H7 (cell line): ENCODE data around the gene GNAQ. TPM values are rescaled to one million over a fixed set of nuclear protein-coding genes. Genes with fewer than 3 reads are reported as not detected.
"Not testable (repeated sequence)": the region's sequence is repeated elsewhere in the genome, so short reads cannot be mapped to it uniquely, and the experiment has no call there.

ENCODE experiments used
- DNase-seq: peaks from one replicate; pipeline ENCODE4 v3.0.0; 2012
- H3K27me3 ChIP-seq: 2 replicates; pipeline ENCODE4 v1.6.0; 2011; ENCODE audit warnings: mild to moderate bottlenecking, low read length; ENCODE audit not compliant: control insufficient read depth, insufficient read depth
- H3K36me3 ChIP-seq: replicated peaks from 2 replicates; pipeline ENCODE4 v1.5.1; 2011; ENCODE audit warnings: low read length; ENCODE audit not compliant: control insufficient read depth, insufficient read depth
- H3K4me3 ChIP-seq: 2 replicates; pipeline ENCODE4 v1.5.1; 2011; ENCODE audit warnings: low read depth, mild to moderate bottlenecking, control low read depth, low read length, moderate library complexity; ENCODE audit not compliant: insufficient read depth
- total RNA-seq: library from RNA; depleted of rRNA; stranded (reverse); fragments of >200 nt; shearing (Covaris generic); gene quantifications from 2 replicates; pipeline ENCODE4 v1.2.3, GENCODE V29; 2014

Gene GNAQ
- total RNA-seq, 1 experiment from 2014 or later, result 24.8 TPM

DNA sequence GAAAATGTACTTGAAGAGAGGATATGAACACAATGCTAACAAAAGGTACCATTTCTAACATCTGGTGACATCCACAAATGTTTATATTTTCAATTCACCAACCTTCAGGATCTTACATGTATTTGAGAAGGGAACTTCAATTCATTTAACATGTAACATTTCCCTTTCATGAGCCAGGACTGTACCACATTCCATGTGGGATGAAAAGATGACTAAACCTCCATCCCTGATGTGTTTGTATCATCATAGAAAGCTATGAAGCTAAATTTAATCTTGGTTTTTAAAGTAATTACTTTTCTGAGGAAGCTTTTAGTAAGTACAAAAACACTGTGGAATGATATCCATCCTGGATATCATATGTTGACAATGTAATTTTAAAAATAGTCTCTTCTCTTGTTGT, 305.3 kb downstream of the GNAQ start:
- H3K4me3 ChIP-seq, result no peak overlapping the region
- DNase-seq, result no peak
- no peaks in the 10 kb centered on the region for H3K27me3 ChIP-seq
- no peaks in the 10 kb centered on the region for H3K36me3 ChIP-seq

DNA sequence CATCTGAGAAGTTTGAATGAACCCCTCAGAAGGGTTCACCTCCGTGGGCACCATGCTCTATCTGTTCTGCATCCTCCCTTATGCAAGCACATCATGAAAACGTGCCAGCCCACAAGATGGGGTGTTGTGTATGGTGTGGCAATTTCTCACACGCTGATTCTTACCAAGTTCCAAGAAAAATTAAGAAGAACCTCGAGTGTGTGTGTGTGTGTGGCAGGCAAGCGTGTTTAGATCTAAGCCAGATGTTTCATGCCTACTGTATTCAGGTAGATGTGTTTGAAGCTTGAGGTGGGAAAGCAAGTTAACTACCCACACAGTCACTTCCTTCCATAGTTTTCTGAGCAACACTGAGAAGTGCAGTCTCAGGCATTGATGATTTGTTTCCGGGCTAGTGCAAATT, 305.8 kb downstream of the GNAQ start:
- Histone ChIP-seq H3K4me3 (no peak overlapping the region), H3K36me3 (no peaks in the 10 kb centered on the region), H3K27me3 (no peaks in the 10 kb centered on the region)
- no peak for DNase-seq

DNA sequence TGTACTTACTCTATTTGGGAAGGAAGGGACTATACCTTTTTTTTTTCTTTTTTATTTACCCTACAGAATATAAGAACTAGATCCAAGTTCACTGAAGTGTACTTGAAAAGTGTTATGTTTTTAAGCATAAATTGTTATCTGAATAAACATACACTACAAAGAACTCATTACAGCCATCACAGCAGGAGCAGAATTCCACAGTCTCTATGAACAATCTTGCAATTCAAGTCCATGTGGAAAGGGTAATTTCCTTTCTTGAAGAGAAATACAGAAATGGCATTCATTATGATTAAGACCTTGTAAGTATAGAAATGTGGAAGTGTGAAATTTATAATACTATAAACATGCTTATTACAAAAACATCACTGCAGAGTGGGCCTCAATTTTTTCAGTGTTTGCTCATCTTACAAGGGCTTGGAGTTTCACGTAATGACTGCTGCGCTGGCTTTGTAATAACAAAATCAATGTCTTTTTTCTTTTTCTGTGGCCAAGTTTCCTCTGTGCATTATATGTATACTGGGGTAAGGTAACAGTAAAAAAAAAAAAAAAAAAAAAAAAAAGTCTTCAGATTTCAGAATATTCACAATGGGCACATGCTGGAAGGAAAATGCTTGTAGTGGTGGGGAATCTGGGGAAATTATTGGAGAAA, 306.4 kb downstream of the GNAQ start:
- Histone ChIP-seq H3K27me3 (no peaks in the 10 kb centered on the region), H3K36me3 (no peaks in the 10 kb centered on the region), H3K4me3 (no peak overlapping the region)
- DNase-seq, result no peak

DNA sequence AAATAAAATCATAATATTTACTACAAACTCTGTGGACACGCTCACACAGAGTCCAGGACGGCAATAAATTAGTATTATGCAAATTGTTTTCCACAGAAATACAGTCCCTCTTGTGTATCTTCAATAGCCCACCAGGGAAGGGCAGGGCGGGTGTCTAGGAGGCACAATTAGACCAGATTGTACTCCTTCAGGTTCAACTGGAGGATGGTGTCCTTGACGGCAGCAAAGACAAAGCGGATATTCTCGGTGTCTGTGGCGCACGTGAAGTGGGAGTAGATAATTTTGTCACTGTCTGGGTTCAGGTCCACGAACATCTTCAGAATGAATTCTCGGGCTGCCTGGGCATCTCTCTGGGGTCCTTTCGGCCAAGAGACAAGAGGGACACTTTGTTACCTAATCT, 310.5 kb downstream of the GNAQ start:
- H3K27me3 ChIP-seq, H3K4me3 ChIP-seq, H3K36me3 ChIP-seq, DNase-seq: not testable (repeated sequence)

DNA sequence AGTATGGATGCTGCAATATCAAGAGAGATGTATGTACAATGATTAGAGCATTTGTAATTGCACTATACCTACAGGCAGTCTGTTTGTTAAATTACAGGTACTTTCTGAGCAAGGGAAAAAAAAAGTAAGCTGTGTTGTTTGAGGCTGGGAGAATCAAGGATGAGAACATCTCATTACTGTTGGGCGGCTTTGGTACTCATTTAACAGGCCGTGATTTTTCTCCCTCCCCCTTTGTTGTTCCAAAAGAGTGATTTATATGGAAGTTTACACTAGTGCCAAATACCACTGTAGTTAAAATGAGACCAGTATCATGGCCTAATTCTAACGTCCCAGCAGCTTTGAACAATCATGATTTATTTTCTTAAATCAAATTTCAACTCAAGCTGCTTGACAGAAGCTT, 312.3 kb downstream of the GNAQ start:
- Histone ChIP-seq H3K36me3 (no peaks in the 10 kb centered on the region), H3K27me3 (no peaks in the 10 kb centered on the region), H3K4me3 (no peak overlapping the region)
- no peak for DNase-seq

DNA sequence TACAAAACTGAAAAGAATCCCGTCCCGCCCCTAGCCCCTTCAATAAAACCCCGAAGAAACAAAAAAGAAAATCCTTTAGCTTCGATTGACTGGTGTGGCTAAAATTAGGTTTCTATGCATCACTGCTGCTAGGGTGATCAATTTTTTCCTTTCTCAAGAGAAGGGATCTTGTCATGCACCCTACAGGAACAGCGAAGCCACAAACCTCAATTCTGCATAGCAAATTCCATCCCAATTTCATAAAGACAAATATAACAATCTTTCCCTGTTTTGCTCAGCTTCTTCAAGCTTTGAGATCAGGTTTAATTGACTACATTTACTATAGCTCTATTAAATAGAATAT, 313.3 kb downstream of the GNAQ start:
- not testable (repeated sequence) for H3K4me3 ChIP-seq, H3K27me3 ChIP-seq, H3K36me3 ChIP-seq, DNase-seq

DNA sequence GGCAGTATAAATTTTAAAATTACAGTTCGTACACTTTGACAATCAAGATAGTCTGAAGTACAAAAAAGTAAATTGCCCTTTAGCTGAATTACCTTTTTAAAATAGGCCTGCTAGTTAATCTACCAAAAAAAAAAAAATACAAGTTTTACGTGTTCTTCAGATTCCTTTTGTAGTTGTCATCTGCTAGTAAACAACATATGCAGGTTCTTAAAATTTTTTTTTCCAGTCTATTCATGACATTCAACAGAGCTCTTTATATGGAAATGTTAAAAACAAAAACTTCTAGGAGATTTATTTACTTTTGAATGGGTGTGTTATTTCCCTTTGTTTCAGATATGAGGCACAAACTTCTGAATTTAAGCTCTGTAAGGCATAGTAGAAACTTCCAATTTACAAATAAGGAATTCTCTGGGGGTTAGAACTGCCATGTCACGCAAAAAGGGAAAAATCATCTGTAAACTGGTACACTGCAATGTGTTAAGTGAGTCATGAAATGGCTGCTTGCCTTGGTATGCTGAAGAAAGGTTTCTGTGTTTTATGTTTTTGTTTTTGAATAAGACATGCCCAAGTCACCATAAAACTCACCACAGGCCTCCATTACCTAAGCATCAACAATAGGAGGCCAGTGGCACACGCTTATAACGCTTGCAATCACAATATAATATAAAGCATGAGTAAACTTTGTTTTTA, 313.9 kb downstream of the GNAQ start:
- H3K36me3 ChIP-seq, DNase-seq, H3K4me3 ChIP-seq, H3K27me3 ChIP-seq: not testable (repeated sequence)

DNA sequence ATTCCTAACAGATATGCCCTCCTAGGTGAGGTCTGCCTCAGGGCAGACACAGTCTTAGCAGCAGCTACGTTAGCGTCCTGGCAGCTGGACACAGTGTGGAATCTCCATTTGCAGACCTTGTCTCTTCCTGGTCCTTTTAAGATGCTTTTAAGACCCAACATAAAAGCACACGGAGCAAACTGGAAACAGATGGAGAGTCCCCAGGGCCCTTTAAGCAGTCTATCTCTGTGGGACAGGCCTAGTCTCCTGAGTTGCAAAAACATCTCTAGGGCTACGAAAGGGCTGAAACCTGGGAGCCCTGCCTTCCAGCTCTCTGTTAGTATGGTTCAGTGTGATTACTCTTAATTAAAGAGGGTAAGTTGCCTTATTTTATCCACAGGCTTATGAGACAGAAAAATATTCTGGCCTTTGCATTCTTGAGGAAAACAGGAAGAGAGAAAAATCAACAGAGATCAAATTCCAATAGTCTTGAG, 317.5 kb downstream of the GNAQ start:
- no peaks in the 10 kb centered on the region for H3K27me3 ChIP-seq

DNA sequence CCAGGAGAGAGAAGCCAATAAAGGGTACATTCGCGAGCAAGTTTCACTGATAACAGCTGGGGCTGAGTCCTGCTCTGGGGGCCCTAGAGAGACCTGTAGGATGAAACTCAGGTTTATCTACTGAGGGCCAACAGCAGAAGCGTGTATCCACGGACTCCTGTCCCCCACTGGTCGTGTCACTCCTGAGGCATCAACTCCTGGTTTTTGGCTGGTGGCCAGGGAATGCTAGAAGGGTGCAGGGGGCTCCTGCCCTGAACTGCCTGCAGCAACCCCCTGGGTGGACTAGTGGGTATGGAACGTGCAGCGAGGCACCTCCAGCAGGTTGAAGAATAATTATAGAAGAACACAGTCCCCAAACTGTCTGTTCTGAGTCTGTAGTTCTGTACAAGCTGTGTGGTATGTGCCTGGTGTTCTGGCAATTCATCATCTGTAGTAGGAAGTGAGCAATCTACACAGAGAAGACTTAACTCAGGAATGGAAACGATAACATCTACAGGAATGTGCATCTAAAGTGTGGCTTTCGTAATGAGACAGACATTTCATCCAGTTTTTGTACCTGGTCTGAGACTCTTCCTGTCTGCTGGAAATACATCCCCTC, 319.0 kb downstream of the GNAQ start:
- DNase-seq, result no peak
- no peaks in the 10 kb centered on the region for H3K27me3 ChIP-seq
- H3K4me3 ChIP-seq, result no peak overlapping the region
- H3K36me3 ChIP-seq, result no peaks in the 10 kb centered on the region

More for the DNA sequence above, 317.5 kb downstream of the GNAQ start:
- DNase-seq, result no peak
- Histone ChIP-seq H3K36me3 (no peaks in the 10 kb centered on the region), H3K4me3 (no peak overlapping the region)

DNA sequence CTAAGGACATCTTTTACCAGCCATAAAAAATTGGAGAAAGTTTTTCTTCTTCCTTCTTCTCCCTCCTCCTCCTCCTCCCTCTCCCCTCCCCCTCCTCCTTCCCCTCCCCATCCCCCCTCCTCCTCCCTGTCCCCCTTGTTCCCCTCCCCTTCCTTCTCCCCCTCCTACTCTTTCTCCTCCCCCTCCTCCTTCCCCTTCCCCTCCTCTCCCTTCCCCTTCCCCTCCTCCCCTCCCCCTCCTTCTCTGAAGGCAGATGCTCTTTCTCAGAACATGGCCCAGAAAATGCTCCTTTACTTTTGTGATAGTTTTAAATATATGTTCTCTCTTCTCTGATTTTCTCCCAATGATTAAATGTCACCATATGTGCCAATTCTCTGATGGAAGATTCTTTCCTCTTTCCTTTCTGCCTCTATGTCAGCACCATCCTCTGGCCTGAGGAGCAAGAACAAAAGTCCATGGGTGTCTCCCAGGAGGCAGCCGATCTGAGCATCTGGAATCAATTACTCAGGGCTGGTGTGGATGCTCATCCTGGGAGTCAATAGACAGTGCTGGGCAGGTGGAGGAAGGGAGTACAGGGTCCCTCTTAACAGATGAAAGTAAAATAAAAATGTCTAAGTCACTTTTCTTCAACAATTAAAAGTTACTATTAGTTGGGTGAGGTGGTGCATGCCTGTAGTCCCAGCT, 320.5 kb downstream of the GNAQ start:
- no peaks in the 10 kb centered on the region for H3K36me3 ChIP-seq
- DNase-seq, result no peak
- no peak overlapping the region for H3K4me3 ChIP-seq
- no peaks in the 10 kb centered on the region for H3K27me3 ChIP-seq

DNA sequence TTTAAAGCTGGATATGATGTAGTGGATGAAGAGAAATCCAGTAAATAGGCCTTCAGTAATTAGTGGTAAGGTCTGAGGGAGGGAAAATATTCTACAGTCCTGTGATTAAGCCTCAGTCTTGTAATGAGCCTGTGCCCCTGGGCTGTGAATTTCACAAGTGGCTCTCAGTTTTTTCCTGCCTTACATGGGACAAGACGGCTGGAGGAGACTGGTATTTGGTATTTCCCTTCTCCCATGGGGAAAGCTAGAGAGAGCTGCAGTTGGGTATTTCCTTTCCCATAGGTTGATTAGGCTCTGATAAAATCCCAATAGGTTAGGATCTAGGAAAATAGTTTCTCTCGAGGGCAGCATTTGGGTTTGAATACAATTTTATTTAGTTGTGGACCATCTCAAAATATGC, 321.3 kb downstream of the GNAQ start:
- no peak for DNase-seq
- no peaks in the 10 kb centered on the region for H3K36me3 ChIP-seq
- H3K4me3 ChIP-seq, result no peak overlapping the region

DNA sequence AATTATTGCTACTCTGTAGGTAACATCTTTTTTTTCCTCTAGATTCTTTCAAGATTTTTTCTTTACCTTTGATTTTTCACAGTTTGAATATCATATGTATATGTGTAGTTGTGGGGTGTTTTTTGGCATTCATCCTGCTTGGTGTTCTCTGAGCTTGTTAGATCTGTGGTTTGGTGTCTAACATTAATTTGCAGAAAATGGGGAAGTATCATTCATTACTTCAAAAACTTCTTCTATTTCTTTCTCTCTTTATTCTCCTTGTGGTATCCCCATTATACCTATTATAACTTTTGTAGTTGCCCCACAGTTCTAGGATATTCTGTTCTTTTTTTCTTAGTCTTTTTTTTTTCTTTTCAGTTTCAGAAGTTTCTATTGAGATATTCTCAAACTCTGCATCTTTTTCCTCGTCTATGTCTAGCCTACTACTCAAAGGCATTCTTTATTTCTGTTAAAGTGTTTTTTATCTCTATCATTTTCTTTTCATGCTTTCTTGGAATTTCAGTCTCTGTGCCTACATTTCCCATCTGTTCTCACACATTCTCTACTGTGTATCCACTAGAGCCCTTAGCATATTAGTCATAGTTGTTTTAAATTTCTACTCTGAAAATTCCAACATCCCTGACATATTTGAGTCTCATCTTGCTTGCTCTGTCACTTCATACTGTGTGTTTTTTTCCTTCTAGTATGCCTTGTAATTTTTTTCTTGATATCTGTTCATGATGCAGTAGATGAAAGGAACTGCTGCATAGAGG, 323.4 kb downstream of the GNAQ start:
- Histone ChIP-seq H3K36me3 (no peaks in the 10 kb centered on the region), H3K4me3 (no peak overlapping the region), H3K27me3 (no peaks in the 10 kb centered on the region)
- DNase-seq, result no peak

More for the DNA sequence above, 321.3 kb downstream of the GNAQ start:
- H3K27me3 ChIP-seq, result no peaks in the 10 kb centered on the region

DNA sequence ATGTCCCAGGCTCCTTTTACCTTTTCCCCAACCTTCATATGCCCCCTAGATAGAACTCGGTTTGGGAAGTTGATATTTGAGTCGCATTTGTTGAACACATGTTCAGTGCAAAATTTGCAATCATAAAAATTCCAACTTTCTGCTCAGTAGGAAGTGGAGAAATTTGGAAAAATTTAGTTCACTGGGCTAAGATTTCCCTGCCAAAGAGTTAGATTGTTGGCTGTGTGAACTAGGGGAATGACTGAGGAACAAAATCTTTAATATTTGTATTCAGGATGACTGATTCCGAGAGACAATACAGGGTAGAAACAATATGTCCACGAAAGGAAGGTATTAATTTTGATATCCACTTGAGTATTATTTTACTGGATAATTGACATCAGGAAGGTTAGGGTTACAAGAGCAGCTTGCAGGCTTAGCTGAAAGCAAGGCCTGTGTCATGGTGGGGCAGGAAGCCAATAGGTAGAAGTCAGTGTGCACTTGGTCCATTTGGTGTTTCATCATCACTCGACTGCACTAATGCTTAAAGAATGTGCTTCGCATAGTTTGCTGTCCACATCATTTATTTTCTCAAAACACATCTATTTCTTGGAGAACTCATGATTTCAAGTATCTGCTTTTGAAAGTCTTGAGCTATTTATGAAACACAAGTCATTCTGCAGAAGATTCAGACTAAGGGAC, 324.1 kb downstream of the GNAQ start:
- DNase-seq, result no peak

DNA sequence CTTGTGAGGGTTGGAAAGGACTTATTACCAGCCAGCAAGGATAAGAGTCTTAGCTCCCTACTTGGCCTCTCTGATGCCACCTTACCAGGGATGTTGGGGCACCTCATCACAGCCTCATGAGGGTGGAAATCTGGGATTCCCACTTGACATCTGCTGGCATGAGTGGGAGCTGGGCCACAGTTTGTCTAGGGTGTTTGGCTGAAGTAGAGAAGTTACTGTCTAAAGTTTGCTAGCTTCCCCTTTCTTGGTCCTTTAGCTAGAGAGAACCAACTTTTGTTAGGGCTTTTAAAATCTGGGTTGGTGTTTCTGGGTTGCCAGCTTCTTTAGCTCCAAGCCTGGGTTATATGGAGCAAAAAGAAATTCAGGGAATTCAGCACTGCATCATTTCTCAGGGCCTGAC, 326.0 kb downstream of the GNAQ start:
- Histone ChIP-seq H3K27me3 (no peaks in the 10 kb centered on the region), H3K4me3 (no peak overlapping the region), H3K36me3 (no peaks in the 10 kb centered on the region)
- DNase-seq, result no peak

More for the DNA sequence above, 324.1 kb downstream of the GNAQ start:
- Histone ChIP-seq H3K4me3 (no peak overlapping the region), H3K36me3 (no peaks in the 10 kb centered on the region), H3K27me3 (no peaks in the 10 kb centered on the region)
